ENCODE data around the gene PHKA1.

DNA sequence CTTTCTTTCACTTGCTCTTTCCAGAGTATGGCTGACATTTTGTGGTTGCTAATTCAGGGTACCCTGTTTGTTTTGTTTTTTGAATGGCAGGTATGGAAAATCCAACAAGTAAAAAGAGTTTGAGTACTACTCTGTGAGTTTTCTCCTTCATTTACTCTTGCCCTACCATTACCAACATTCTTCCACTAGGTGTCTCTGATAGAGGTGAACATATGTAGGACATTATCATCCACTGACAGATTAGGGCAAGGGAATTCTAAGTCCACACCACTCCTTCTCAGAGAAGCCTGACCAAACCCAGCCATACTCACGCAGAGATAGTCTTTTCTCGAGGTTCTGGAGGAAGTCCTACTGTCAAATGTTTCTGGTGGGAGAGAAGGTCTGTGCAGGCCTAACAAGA lies 104.8 kb downstream of the PHKA1 start:
- TF ChIP-seq, protein P1, sequence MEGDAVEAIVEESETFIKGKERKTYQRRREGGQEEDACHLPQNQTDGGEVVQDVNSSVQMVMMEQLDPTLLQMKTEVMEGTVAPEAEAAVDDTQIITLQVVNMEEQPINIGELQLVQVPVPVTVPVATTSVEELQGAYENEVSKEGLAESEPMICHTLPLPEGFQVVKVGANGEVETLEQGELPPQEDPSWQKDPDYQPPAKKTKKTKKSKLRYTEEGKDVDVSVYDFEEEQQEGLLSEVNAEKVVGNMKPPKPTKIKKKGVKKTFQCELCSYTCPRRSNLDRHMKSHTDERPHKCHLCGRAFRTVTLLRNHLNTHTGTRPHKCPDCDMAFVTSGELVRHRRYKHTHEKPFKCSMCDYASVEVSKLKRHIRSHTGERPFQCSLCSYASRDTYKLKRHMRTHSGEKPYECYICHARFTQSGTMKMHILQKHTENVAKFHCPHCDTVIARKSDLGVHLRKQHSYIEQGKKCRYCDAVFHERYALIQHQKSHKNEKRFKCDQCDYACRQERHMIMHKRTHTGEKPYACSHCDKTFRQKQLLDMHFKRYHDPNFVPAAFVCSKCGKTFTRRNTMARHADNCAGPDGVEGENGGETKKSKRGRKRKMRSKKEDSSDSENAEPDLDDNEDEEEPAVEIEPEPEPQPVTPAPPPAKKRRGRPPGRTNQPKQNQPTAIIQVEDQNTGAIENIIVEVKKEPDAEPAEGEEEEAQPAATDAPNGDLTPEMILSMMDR (IDR thresholded peaks at IDR 0.05; ENCODE audit: low read length), result peak; percentile 20
- TF ChIP-seq EZH2phosphoT487 (IDR thresholded peaks at IDR 0.05; ENCODE audit: low read length) (no peak), EZH2 (optimal IDR thresholded peaks at IDR 0.05; ENCODE audit: low read depth, low read length) (no peak)
